H1 (cell line): ENCODE data around the gene WEE2. TPM values are rescaled to one million over a fixed set of nuclear protein-coding genes. Genes with fewer than 3 reads are reported as not detected.
A peak's percentile ranks its signal among the peaks of the same experiment; 100 is the strongest.

Experiments
- CTCF ChIA-PET: fragments of 300-600 bp; sonication (Branson Sonifier 250); formaldehyde crosslinking; loops from one replicate; lab custom pipeline; 2021; ENCODE audit not compliant: partially characterized antibody; lab: Charles Lee
- POLR2A ChIA-PET: fragments of 300-600 bp; sonication (Branson Sonifier 250); formaldehyde crosslinking; loops from one replicate; lab custom pipeline; 2021; ENCODE audit warnings: inconsistent platforms; ENCODE audit not compliant: partially characterized antibody; lab: Charles Lee
- DNase-seq, 2 experiments: peaks; one replicate each; pipeline versions ENCODE4 v3.0.0 to v3.0.0-alpha.2; 2010 to 2022; ENCODE audit warnings: low spot score in 2 of 2, low read depth in 1 of 2, mixed read lengths in 1 of 2
- FAIRE-seq: peaks from 2 replicates; lab custom pipeline; 2011; peaks lifted over from hg19 to GRCh38; lab: Jason Lieb, UNC
- H2AFZ ChIP-seq: 2 replicates; pipeline ENCODE4 v1.8.1; 2012; ENCODE audit warnings: low read length, inconsistent platforms
- H2AK5ac ChIP-seq: 2 replicates; pipeline ENCODE4 v1.6.1; 2013; ENCODE audit warnings: low read depth, low read length
- H2BK120ac ChIP-seq: replicated peaks from 2 replicates; pipeline ENCODE3; 2013; ENCODE audit warnings: low read depth, low read length, inconsistent platforms
- H2BK12ac ChIP-seq: 2 replicates; pipeline ENCODE4 v1.6.1; 2013; ENCODE audit warnings: low read depth, low read length
- H2BK15ac ChIP-seq: 2 replicates; pipeline ENCODE4 v1.6.1; 2013; ENCODE audit warnings: low read length
- H2BK20ac ChIP-seq: 2 replicates; pipeline ENCODE4 v1.6.1; 2013; ENCODE audit warnings: low read length
- H2BK5ac ChIP-seq: 2 replicates; pipeline ENCODE4 v1.6.1; 2013; ENCODE audit warnings: low read depth, low read length
- H3K14ac ChIP-seq: 2 replicates; pipeline ENCODE4 v1.6.1; 2013; ENCODE audit warnings: inconsistent platforms; ENCODE audit not compliant: insufficient read length
- H3K18ac ChIP-seq: 2 replicates; pipeline ENCODE4 v1.6.1; 2013; ENCODE audit warnings: low read length; ENCODE audit errors: extremely low read depth
- H3K23ac ChIP-seq: 2 replicates; pipeline ENCODE4 v1.6.1; 2013; ENCODE audit warnings: inconsistent platforms; ENCODE audit not compliant: insufficient read length
- H3K23me2 ChIP-seq: 2 replicates; pipeline ENCODE4 v1.6.1; 2013; ENCODE audit warnings: low read depth, low read length
- H3K27ac ChIP-seq: 2 replicates; pipeline ENCODE4 v1.6.1; 2011; ENCODE audit warnings: low read depth, low read length, inconsistent platforms
- H3K27me3 ChIP-seq, 4 experiments: replicated peaks in 1 of 4; 1 replicate in 1 of 4; 2 replicates in 3 of 4; pipeline versions ENCODE4 v1.6.1 to v1.8.1; 2011 to 2013; ENCODE audit warnings: low read length in 3 of 4, mild to moderate bottlenecking in 3 of 4, inconsistent platforms in 2 of 4, mixed read lengths in 2 of 4, moderate library complexity in 1 of 4; ENCODE audit not compliant: control insufficient read depth in 3 of 4, insufficient read depth in 3 of 4; ENCODE audit errors: extremely low read depth in 1 of 4
- H3K36me3 ChIP-seq, 4 experiments: 2 replicates each; pipeline versions ENCODE4 v1.6.1 to v1.8.1; 2011 to 2013; ENCODE audit warnings: mild to moderate bottlenecking in 4 of 4, low read length in 3 of 4, moderate library complexity in 2 of 4, control low read depth in 1 of 4, inconsistent platforms in 1 of 4; ENCODE audit not compliant: insufficient read depth in 4 of 4, control insufficient read depth in 2 of 4
- H3K4ac ChIP-seq: replicated peaks from 2 replicates; pipeline ENCODE3; 2013; ENCODE audit warnings: low read length, low read depth, mixed read lengths, inconsistent platforms; ENCODE audit not compliant: insufficient read length
- H3K4me1 ChIP-seq, 4 experiments: replicated peaks in 1 of 4; 1 replicate in 1 of 4; 2 replicates in 3 of 4; pipeline versions ENCODE4 v1.6.1 to v1.8.1; 2011 to 2013; ENCODE audit warnings: low read length in 3 of 4, inconsistent platforms in 2 of 4, mixed read lengths in 1 of 4; ENCODE audit not compliant: insufficient read depth in 4 of 4, control insufficient read depth in 3 of 4
- H3K4me2 ChIP-seq, 2 experiments: 2 replicates each; pipeline versions ENCODE4 v1.6.1 to v1.8.1; 2011 to 2013; ENCODE audit warnings: low read depth in 2 of 2, low read length in 2 of 2, control low read depth in 1 of 2, inconsistent platforms in 1 of 2, mild to moderate bottlenecking in 1 of 2; ENCODE audit not compliant: insufficient read depth in 1 of 2
- H3K4me3 ChIP-seq, 4 experiments: fragments of 200-600, 300-600 bp in 1 of 4; sonication (generic), shearing (Covaris generic), sonication (Bioruptor Twin) in 1 of 4; 2 replicates each; pipeline versions ENCODE4 v1.5.1 to v1.8.1; 2011 to 2016; ENCODE audit warnings: low read length in 4 of 4, low read depth in 3 of 4, control low read depth in 2 of 4, inconsistent platforms in 2 of 4, mild to moderate bottlenecking in 2 of 4, mixed read lengths in 1 of 4, moderate library complexity in 1 of 4; ENCODE audit not compliant: insufficient read depth in 2 of 4; ENCODE audit errors: extremely low read depth in 1 of 4
- H3K56ac ChIP-seq: replicated peaks from 2 replicates; pipeline ENCODE3; 2013; ENCODE audit warnings: low read depth, mild to moderate bottlenecking, mixed read lengths, low read length, inconsistent platforms; ENCODE audit not compliant: insufficient read length
- H3K79me1 ChIP-seq: 2 replicates; pipeline ENCODE4 v1.6.1; 2013; ENCODE audit warnings: low read depth, low read length, control low read depth
- H3K79me2 ChIP-seq, 2 experiments: 2 replicates each; pipeline versions ENCODE4 v1.6.1 to v1.8.1; 2012 to 2013; ENCODE audit warnings: low read length in 2 of 2, mild to moderate bottlenecking in 2 of 2, inconsistent platforms in 1 of 2; ENCODE audit not compliant: insufficient read depth in 2 of 2, control insufficient read depth in 1 of 2
- H3K9ac ChIP-seq, 4 experiments: replicated peaks in 1 of 4; 1 replicate in 1 of 4; 2 replicates in 3 of 4; pipeline versions ENCODE4 v1.6.1 to v1.8.1; 2011 to 2013; ENCODE audit warnings: low read depth in 3 of 4, low read length in 3 of 4, control low read depth in 2 of 4, mild to moderate bottlenecking in 2 of 4, moderate library complexity in 2 of 4, inconsistent platforms in 1 of 4; ENCODE audit errors: extremely low read depth in 1 of 4
- H3K9me3 ChIP-seq, 2 experiments: 2 replicates each; pipeline versions ENCODE4 v1.6.1 to v1.8.1; 2012 to 2013; ENCODE audit warnings: mild to moderate bottlenecking in 2 of 2, moderate library complexity in 2 of 2, control low read depth in 1 of 2, inconsistent platforms in 1 of 2, low read depth in 1 of 2, low read length in 1 of 2, mixed read lengths in 1 of 2; ENCODE audit not compliant: insufficient read depth in 2 of 2
- H4K20me1 ChIP-seq, 2 experiments: replicated peaks in 1 of 2; 2 replicates each; pipeline versions ENCODE3 to v1.8.1; 2011 to 2013; ENCODE audit warnings: inconsistent platforms in 2 of 2, low read length in 2 of 2, mild to moderate bottlenecking in 1 of 2; ENCODE audit not compliant: insufficient read depth in 2 of 2, control insufficient read depth in 1 of 2
- H4K5ac ChIP-seq: 2 replicates; pipeline ENCODE4 v1.6.1; 2013; ENCODE audit warnings: low read length, low read depth, mixed read lengths, inconsistent platforms; ENCODE audit not compliant: insufficient read length
- H4K8ac ChIP-seq: 2 replicates; pipeline ENCODE4 v1.8.0; 2013; ENCODE audit warnings: mild to moderate bottlenecking, moderate library complexity, low read length, inconsistent platforms; ENCODE audit not compliant: insufficient read depth; ENCODE audit errors: extremely low read depth
- H4K91ac ChIP-seq: replicated peaks from 2 replicates; pipeline ENCODE3; 2013; ENCODE audit warnings: low read length, mixed read lengths, inconsistent platforms; ENCODE audit not compliant: insufficient read length
- CTCF ChIP-seq, 3 experiments: IDR thresholded peaks; 1 replicate in 2 of 3; 2 replicates in 1 of 3; pipeline versions ENCODE4 v1.5.1 to v1.6.1; 2011; ENCODE audit warnings: low read length in 3 of 3, mild to moderate bottlenecking in 3 of 3, inconsistent platforms in 2 of 3, low read depth in 1 of 3, moderate library complexity in 1 of 3; ENCODE audit not compliant: insufficient read depth in 1 of 3; ENCODE audit errors: control extremely low read depth in 1 of 3
- E2F6 ChIP-seq: IDR thresholded peaks from 2 replicates; pipeline ENCODE4 v1.6.1; 2012; ENCODE audit warnings: inconsistent platforms
- PHF8 ChIP-seq: fragments of 200-600 bp; sonication (generic); conservative IDR thresholded peaks from 2 replicates; pipeline ENCODE4 v1.7.1; 2012; ENCODE audit warnings: low read depth, mild to moderate bottlenecking, inconsistent platforms, low read length, moderate library complexity
- RAD21 ChIP-seq, 2 experiments: IDR thresholded peaks in 1 of 2; conservative IDR thresholded peaks in 1 of 2; 2 replicates each; pipeline ENCODE4 v1.6.1; 2011; ENCODE audit warnings: low read depth in 2 of 2, low read length in 2 of 2, improper control_type of control experiment in 1 of 2, inconsistent platforms in 1 of 2, mild to moderate bottlenecking in 1 of 2, moderate library complexity in 1 of 2
- SP4 ChIP-seq: IDR thresholded peaks from 2 replicates; pipeline ENCODE4 v1.6.1; 2012; ENCODE audit warnings: low read length, inconsistent platforms
- WGBS, 2 experiments: shearing (Covaris generic) in 1 of 2; methylation state at CpG; one replicate each; pipeline versions ENCODE4 v1.1.6 to v1.1.7; 2013 to 2015; ENCODE audit warnings: low lambda C conversion rate in 2 of 2, mixed read lengths in 2 of 2, inconsistent platforms in 1 of 2, low coverage in 1 of 2, missing lambda C conversion rate in 1 of 2; ENCODE audit not compliant: insufficient replicate concordance in 2 of 2, insufficient coverage in 1 of 2, insufficient read length in 1 of 2; ENCODE audit errors: extremely low coverage in 1 of 2, missing lambda C conversion rate in 1 of 2; 5-methylcytosine and 5-hydroxymethylcytosine counted together
- polyA plus RNA-seq, 7 experiments: library from polyadenylated mRNA; depleted of rRNA in 3 of 7; stranded (reverse) in 5 of 7; unstranded in 2 of 7; fragments of >200 nt in 5 of 7; fragments of 200-250 nt in 2 of 7; gene quantifications; 1 replicate in 5 of 7; 2 replicates in 1 of 7; 4 replicates in 1 of 7; pipeline versions ENCODE4 v1.2.1 to v1.2.3, GENCODE V29; 2011 to 2013; ENCODE audit warnings: missing spikeins in 2 of 7, mixed read lengths in 2 of 7
- total RNA-seq: library from RNA; stranded (reverse); fragmentation: NEBNext Ultra II Directional; extraction: Animal tissue kit (Norgen Biotek cat#: 25700); gene quantifications from 2 replicates; pipeline ENCODE4 v1.2.1, GENCODE V29; 2021

Gene WEE2
- total and polyA plus RNA-seq, 2 of the 8 experiments (the other 6 are each of a cell fraction or from before 2014, with no cell fraction given), result 0.02 TPM; not detected in 1

GRCh38 chr7:141752634-141753033 lies 44.5 kb downstream of the WEE2 start:
- FAIRE-seq, result no peak
- Histone ChIP-seq H2BK20ac (no peak overlapping the region), H3K4me2 (no peak overlapping the region), H3K23me2 (no peaks in the 10 kb centered on the region), H3K79me1 (peaks cover 2% of the 10 kb centered on the region; the same call in 1 of the 2 replicates), H3K27ac (no peak overlapping the region), H2BK5ac (no peak overlapping the region), H3K14ac (no peak overlapping the region), H3K56ac (no peak overlapping the region), H3K4ac (no peak overlapping the region), H2BK15ac (no peak overlapping the region), H2AK5ac (no peak overlapping the region), H2AFZ (no peak overlapping the region), H4K5ac (no peak overlapping the region), H4K91ac (no peak overlapping the region), H3K4me1 (no peaks in the 10 kb centered on the region), H3K23ac (no peak overlapping the region), H2BK120ac (no peak overlapping the region), H2BK12ac (no peak overlapping the region), H3K9me3 (peaks cover 23 to 26% of the 10 kb centered on the region in 2 experiments), H4K8ac (no peak overlapping the region), H3K27me3 (no peaks in the 10 kb centered on the region), H3K18ac (no peak overlapping the region), H3K79me2 (no peaks in the 10 kb centered on the region), H3K36me3 (peaks cover 16 to 76% (median 54%) of the 10 kb centered on the region in 4 experiments), H3K4me3 (no peak overlapping the region), H3K9ac (no peak overlapping the region), H4K20me1 (no peaks in the 10 kb centered on the region)
- 85% methylated on average over 13 of the region's 13 CpGs; no CpG with 5 or more reads in 1 of the 2 experiments for WGBS, 2 experiments
- POLR2A ChIA-PET, result interaction anchor here (0.6 kb wide), 1 partner anchor 15 kb away, joined by 3 read pairs; the partner anchor contains the start of gene SSBP1
- DNase-seq, result no peak
- TF ChIP-seq CTCF (IDR thresholded peaks at IDR 0.05; ENCODE audit: control extremely low read depth in 1 of 3, insufficient read depth in 1 of 3, low read depth in 1 of 3, low read length in 3 of 3) (peak; percentile 2 to 42 (median 30); a peak in 3 of 4 replicates), PHF8 (no peak), E2F6 (no peak), RAD21 (IDR thresholded peaks at IDR 0.05 in 1 of 2, conservative IDR thresholded peaks at IDR 0.05 in 1 of 2; ENCODE audit: low read depth in 2 of 2, low read length in 2 of 2) (peak; percentile 9 to 34; a peak in 3 of 4 replicates), SP4 (no peak)
- CTCF ChIA-PET, result no interaction called here
